Measurements from ENCODE around the gene USP36. TPM values are rescaled to one million over a fixed set of nuclear protein-coding genes. Genes with fewer than 3 reads are reported as not detected.
"Not testable (repeated sequence)": the region's sequence is repeated elsewhere in the genome, so short reads cannot be mapped to it uniquely, and the experiment has no call there.

The USP36 gene
- total and polyA plus RNA-seq, 2 donors = 10.1 to 32.5 TPM

DNA sequence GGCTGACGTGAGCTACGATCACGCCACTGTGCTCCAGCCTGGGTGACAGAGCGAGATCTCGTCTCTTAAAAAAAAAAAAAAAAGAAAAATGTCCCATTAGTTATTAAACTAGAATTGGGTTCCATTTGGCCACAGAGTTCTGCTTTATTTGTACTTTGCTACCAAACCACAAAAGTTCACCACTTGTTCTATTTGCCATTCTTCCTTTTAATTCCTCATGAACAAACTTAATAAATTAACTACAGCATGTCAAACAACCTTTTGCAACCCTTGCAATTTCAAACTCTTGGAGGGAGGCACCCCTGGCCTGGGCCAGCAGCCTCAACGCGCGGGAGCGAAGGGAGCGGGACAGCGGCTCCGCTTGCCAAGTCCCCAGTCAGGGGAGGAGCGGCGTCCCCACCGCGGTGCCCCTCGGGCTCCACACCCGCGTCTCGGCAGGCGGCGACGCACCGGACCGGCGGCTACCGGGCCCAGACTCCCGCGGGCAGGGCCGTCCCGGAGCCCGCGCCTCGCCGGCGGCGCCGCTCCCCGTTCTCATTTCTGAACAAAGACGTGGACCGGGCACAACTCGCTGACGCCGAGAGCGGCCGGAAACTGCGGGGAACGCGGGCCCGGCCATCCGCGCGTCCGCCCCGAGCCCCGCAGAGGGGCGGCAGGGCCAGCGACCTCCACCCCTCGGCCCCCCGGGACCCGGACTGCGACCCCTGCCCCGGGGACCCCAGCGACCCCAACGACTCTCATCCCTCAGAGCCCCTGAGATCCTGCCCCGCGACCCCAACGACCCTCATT lies 59.3 kb downstream of the USP36 start:
- no peaks in the 10 kb centered on the region for H3K36me3 ChIP-seq (ENCODE audit: control insufficient read depth in 2 of 2, insufficient read depth in 2 of 2, low read length in 1 of 2)
- peak overlapping the region; percentile 43 to 99 for H3K4me3 ChIP-seq (ENCODE audit: low read length in 2 of 2)
- no peaks in the 10 kb centered on the region for H3K27me3 ChIP-seq (ENCODE audit: control insufficient read depth in 2 of 2, insufficient read depth in 1 of 2, low read length in 1 of 2)
- peak overlapping the region; percentile 60 to 94 for H3K27ac ChIP-seq (ENCODE audit: low read depth in 1 of 2, low read length in 1 of 2)
- peak in 1 of 9 donors; percentile 50 for DNase-seq (ENCODE audit: low read depth in 6 of 9, low spot score in 9 of 9)
- H3K4me1 ChIP-seq (ENCODE audit: control insufficient read depth in 2 of 2, insufficient read depth in 2 of 2, low read length in 2 of 2) = peaks cover 9 to 34% of the 10 kb centered on the region in 2 donors
- WGBS = 5% methylated on average over 68 of the region's 68 CpGs
- peaks cover 0 to 3% of the 10 kb centered on the region in 2 donors for H3K9me3 ChIP-seq (ENCODE audit: control insufficient read depth in 2 of 2, insufficient read depth in 1 of 2, low read length in 1 of 2)

DNA sequence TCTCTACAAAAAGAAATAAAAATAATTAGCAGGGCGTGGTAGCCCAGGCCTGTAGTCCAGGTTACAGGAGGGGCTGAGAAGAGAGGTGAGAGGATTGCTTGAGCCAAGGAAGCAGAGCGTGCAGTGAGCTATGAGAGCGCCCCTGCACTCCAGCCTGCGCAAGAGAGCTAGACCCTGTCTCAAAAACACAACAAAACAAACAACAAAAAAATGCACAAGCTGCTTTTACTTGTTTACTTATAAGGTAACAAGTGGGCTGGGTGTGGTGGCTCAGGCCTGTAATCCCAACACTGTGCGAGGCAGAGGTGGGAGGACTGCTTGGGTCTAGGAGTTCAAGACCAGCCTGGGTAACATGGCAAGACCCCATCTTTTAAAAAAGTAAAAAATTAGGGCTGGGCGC lies 60.3 kb downstream of the USP36 start:
- H3K9me3 ChIP-seq (ENCODE audit: control insufficient read depth in 2 of 2, insufficient read depth in 1 of 2, low read length in 1 of 2) = peaks cover 0 to 3% of the 10 kb centered on the region in 2 donors
- H3K4me1 ChIP-seq (ENCODE audit: control insufficient read depth in 2 of 2, insufficient read depth in 2 of 2, low read length in 2 of 2) = peaks cover 9 to 38% of the 10 kb centered on the region in 2 donors
- 89% methylated on average over 6 of the region's 6 CpGs for WGBS
- no peak for DNase-seq (ENCODE audit: low read depth in 6 of 9, low spot score in 9 of 9)
- no peaks in the 10 kb centered on the region for H3K27me3 ChIP-seq (ENCODE audit: control insufficient read depth in 2 of 2, insufficient read depth in 1 of 2, low read length in 1 of 2)
- H3K36me3 ChIP-seq (ENCODE audit: control insufficient read depth in 2 of 2, insufficient read depth in 2 of 2, low read length in 1 of 2) = no peaks in the 10 kb centered on the region
- H3K27ac ChIP-seq (ENCODE audit: low read depth in 1 of 2, low read length in 1 of 2) = peak overlapping the region; percentile 82 to 89
- peak overlapping the region in 1 of 2 donors; percentile 27 for H3K4me3 ChIP-seq (ENCODE audit: low read length in 2 of 2)

DNA sequence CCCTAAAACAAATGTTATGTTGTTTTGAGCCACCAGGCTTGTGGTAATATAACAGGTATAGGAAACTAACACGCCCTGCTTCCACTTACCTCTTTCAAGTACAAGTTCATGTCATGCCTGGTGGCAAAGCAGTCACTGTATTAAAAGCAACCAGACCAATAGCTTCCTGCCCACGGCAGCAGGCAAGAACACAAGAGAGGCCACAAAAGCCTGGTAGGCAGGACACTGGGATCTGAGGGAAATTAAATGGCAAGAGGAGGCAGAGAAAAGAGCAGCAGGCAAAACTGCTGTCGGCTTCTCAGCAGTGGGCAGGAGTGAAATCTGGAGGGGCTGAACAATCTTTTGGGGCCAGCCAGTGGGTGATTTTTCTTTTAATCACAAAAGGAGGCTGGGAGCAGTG lies 60.8 kb downstream of the USP36 start:
- H3K4me3 ChIP-seq (ENCODE audit: low read length in 2 of 2) = peak overlapping the region in 1 of 2 donors; percentile 27
- H3K27ac ChIP-seq (ENCODE audit: low read depth in 1 of 2, low read length in 1 of 2) = peak overlapping the region; percentile 82 to 89
- 22% methylated on average over 3 of the region's 3 CpGs for WGBS
- H3K36me3 ChIP-seq (ENCODE audit: control insufficient read depth in 2 of 2, insufficient read depth in 2 of 2, low read length in 1 of 2) = no peaks in the 10 kb centered on the region
- peaks cover 0 to 5% of the 10 kb centered on the region in 2 donors for H3K9me3 ChIP-seq (ENCODE audit: control insufficient read depth in 2 of 2, insufficient read depth in 1 of 2, low read length in 1 of 2)
- H3K27me3 ChIP-seq (ENCODE audit: control insufficient read depth in 2 of 2, insufficient read depth in 1 of 2, low read length in 1 of 2) = no peaks in the 10 kb centered on the region
- peaks cover 9 to 41% of the 10 kb centered on the region in 2 donors for H3K4me1 ChIP-seq (ENCODE audit: control insufficient read depth in 2 of 2, insufficient read depth in 2 of 2, low read length in 2 of 2)
- DNase-seq (ENCODE audit: low read depth in 6 of 9, low spot score in 9 of 9) = peak in 3 of 9 donors; percentile 35 to 77 (median 46)

DNA sequence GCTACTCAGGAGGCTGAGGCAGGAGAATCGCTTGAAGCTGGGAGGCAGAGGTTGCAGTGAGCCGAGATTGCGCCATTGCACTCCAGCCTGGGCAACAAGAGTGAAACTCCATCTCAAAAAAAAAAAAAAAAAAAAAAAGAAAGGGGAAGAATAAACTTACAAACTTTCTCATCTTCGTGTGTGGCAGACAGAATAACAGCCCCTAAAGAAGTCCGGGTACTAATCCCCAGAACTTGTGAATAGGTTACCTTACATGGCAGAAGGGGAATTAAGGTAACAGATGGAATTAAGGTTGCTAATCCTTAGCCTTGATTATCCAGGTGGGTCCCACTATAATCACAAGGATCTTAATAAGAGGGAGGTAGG lies 61.3 kb downstream of the USP36 start:
- H3K9me3 ChIP-seq (ENCODE audit: control insufficient read depth in 2 of 2, insufficient read depth in 1 of 2, low read length in 1 of 2); H3K4me3 ChIP-seq (ENCODE audit: low read length in 2 of 2); DNase-seq (ENCODE audit: low read depth in 6 of 9, low spot score in 9 of 9); H3K27me3 ChIP-seq (ENCODE audit: control insufficient read depth in 2 of 2, insufficient read depth in 1 of 2, low read length in 1 of 2); H3K36me3 ChIP-seq (ENCODE audit: control insufficient read depth in 2 of 2, insufficient read depth in 2 of 2, low read length in 1 of 2): not testable (repeated sequence)
- WGBS = 64% methylated on average over 5 of the region's 5 CpGs
- peak overlapping the region; percentile 71 to 82 for H3K27ac ChIP-seq (ENCODE audit: low read depth in 1 of 2, low read length in 1 of 2)
- H3K4me1 ChIP-seq (ENCODE audit: control insufficient read depth in 2 of 2, insufficient read depth in 2 of 2, low read length in 2 of 2) = peaks cover 15 to 47% of the 10 kb centered on the region in 2 donors

DNA sequence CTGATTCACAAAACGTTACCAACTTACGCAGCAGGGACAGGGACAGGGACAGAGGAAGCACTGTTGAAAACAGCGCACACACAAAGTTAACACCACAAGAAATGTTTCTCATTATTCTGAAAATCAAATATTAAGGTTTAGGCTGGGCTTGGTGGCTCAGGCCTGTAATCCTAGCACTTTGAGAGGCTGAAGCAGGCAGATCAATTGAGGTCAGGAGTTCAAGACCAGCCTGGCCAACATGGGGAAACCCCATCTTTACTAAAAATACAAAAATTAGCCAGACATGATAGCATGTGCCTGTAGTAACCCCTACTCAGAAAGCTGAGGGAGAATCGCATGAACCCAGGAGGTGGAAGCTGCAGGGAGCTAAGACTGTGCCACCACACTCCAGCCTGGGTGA lies 62.7 kb downstream of the USP36 start:
- H3K4me1 ChIP-seq (ENCODE audit: control insufficient read depth in 2 of 2, insufficient read depth in 2 of 2, low read length in 2 of 2) = peaks cover 17 to 46% of the 10 kb centered on the region in 2 donors
- DNase-seq (ENCODE audit: low read depth in 6 of 9, low spot score in 9 of 9) = no peak
- peaks cover 0 to 3% of the 10 kb centered on the region in 2 donors for H3K9me3 ChIP-seq (ENCODE audit: control insufficient read depth in 2 of 2, insufficient read depth in 1 of 2, low read length in 1 of 2)
- WGBS = 92% methylated on average over 4 of the region's 4 CpGs
- H3K36me3 ChIP-seq (ENCODE audit: control insufficient read depth in 2 of 2, insufficient read depth in 2 of 2, low read length in 1 of 2) = no peaks in the 10 kb centered on the region
- H3K4me3 ChIP-seq (ENCODE audit: low read length in 2 of 2) = no peak overlapping the region
- H3K27ac ChIP-seq (ENCODE audit: low read depth in 1 of 2, low read length in 1 of 2) = peak overlapping the region in 1 of 2 donors; percentile 31
- H3K27me3 ChIP-seq (ENCODE audit: control insufficient read depth in 2 of 2, insufficient read depth in 1 of 2, low read length in 1 of 2) = no peaks in the 10 kb centered on the region

DNA sequence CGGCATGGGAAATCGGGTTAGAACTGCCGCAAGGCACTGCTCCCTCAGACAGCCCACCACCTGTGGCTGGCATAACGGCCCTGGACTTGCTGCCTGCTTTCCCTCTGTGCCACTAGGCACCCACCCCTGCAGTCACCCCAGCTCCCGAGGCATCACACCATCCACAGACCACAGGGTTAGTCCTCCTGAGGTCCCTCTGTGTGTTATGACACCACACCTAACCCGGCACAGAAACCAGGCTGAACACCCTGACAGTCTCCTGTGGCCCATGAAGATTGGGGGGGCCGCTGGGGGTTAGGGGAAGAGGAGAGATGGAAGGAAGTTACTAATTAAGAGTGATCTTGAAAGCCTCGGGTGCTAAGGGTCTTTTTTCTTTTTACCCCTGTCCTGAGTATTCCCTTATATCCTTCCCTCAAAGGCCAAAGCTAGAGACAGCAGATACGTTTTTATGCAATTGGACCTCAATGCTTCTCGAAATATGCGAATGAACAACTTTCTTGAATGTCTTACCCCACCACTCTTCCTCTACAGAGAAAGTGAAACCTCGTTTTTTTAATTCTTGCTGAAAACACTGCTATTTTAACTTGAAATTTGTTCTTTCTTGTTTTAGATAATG lies 65.5 kb downstream of the USP36 start:
- Histone ChIP-seq H3K27ac (ENCODE audit: low read depth in 1 of 2, low read length in 1 of 2) (peak overlapping the region; percentile 89 to 95), H3K4me1 (ENCODE audit: control insufficient read depth in 2 of 2, insufficient read depth in 2 of 2, low read length in 2 of 2) (peaks cover 16 to 49% of the 10 kb centered on the region in 2 donors)

DNA sequence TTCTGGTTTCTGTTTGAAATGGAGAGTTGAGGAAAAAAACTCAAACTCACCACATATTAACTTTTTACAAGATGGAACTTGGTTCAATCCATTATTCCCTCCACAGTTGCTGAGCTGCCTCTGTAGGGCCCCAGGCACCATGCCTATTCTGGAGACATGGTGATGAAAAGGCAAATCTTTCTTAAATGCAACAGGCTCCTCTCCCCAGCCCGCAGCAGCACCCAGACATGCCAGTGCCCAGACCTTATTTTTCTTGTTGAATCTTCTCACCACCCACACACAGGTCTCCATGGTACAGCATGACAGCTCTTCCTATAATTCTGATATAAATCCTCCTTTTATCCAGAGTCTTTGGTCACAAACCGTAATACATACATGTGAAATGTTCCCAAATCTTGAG lies 66.2 kb downstream of the USP36 start:
- Histone ChIP-seq H3K27me3 (ENCODE audit: control insufficient read depth in 2 of 2, insufficient read depth in 1 of 2, low read length in 1 of 2) (no peaks in the 10 kb centered on the region), H3K4me1 (ENCODE audit: control insufficient read depth in 2 of 2, insufficient read depth in 2 of 2, low read length in 2 of 2) (peaks cover 10 to 43% of the 10 kb centered on the region in 2 donors), H3K27ac (ENCODE audit: low read depth in 1 of 2, low read length in 1 of 2) (peak overlapping the region; percentile 89 to 95), H3K4me3 (ENCODE audit: low read length in 2 of 2) (peak overlapping the region; percentile 44 to 56), H3K9me3 (ENCODE audit: control insufficient read depth in 2 of 2, insufficient read depth in 1 of 2, low read length in 1 of 2) (peaks cover 0 to 6% of the 10 kb centered on the region in 2 donors), H3K36me3 (ENCODE audit: control insufficient read depth in 2 of 2, insufficient read depth in 2 of 2, low read length in 1 of 2) (no peaks in the 10 kb centered on the region)
- WGBS = 13% methylated on average over 2 of the region's 2 CpGs
- no peak for DNase-seq (ENCODE audit: low read depth in 6 of 9, low spot score in 9 of 9)

More for the DNA sequence above, 65.5 kb downstream of the USP36 start:
- peak in 4 of 9 donors; percentile 47 to 82 (median 52) for DNase-seq (ENCODE audit: low read depth in 6 of 9, low spot score in 9 of 9)
- Histone ChIP-seq H3K27me3 (ENCODE audit: control insufficient read depth in 2 of 2, insufficient read depth in 1 of 2, low read length in 1 of 2) (no peaks in the 10 kb centered on the region), H3K36me3 (ENCODE audit: control insufficient read depth in 2 of 2, insufficient read depth in 2 of 2, low read length in 1 of 2) (no peaks in the 10 kb centered on the region), H3K4me3 (ENCODE audit: low read length in 2 of 2) (peak overlapping the region; percentile 44 to 56), H3K9me3 (ENCODE audit: control insufficient read depth in 2 of 2, insufficient read depth in 1 of 2, low read length in 1 of 2) (peaks cover 0 to 6% of the 10 kb centered on the region in 2 donors)
- 2% methylated on average over 12 of the region's 12 CpGs for WGBS

DNA sequence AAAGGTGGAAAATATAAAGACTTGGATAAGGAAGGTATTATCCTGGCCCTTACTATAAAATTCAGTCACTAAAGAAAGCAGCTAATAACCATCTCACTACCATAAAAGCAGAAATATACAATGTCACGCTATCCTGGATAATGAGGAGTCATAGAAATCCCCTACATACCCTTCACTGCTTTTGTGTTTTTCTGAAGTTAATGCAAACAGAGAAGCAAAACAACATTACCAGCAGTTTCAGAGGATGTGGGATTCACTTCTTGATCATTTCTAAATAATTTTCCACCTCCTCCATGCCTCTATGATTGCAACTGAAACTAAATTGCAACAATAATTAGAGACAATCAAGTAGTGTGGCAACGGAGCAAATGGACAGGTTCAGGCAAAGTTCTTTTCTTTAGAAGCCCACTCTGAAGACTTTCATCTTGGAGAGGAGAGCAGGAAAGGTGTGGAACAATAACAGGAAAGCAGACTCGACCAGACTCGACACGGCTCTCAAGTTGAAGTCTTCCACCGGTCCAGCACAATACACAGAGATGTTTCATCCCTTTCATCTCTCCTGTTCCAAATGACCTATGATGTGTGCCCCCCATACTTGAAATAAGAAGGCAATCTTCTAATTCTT lies 68.7 kb downstream of the USP36 start:
- 47% methylated on average over 6 of the region's 6 CpGs for WGBS
- H3K9me3 ChIP-seq (ENCODE audit: control insufficient read depth in 2 of 2, insufficient read depth in 1 of 2, low read length in 1 of 2) = peaks cover 0 to 6% of the 10 kb centered on the region in 2 donors
- peaks cover 28 to 55% of the 10 kb centered on the region in 2 donors for H3K4me1 ChIP-seq (ENCODE audit: control insufficient read depth in 2 of 2, insufficient read depth in 2 of 2, low read length in 2 of 2)
- H3K27me3 ChIP-seq (ENCODE audit: control insufficient read depth in 2 of 2, insufficient read depth in 1 of 2, low read length in 1 of 2) = no peaks in the 10 kb centered on the region
- no peak overlapping the region for H3K4me3 ChIP-seq (ENCODE audit: low read length in 2 of 2)
- peak in 1 of 9 donors; percentile 52 for DNase-seq (ENCODE audit: low read depth in 6 of 9, low spot score in 9 of 9)
- H3K27ac ChIP-seq (ENCODE audit: low read depth in 1 of 2, low read length in 1 of 2) = peak overlapping the region; percentile 15 to 40
- no peaks in the 10 kb centered on the region for H3K36me3 ChIP-seq (ENCODE audit: control insufficient read depth in 2 of 2, insufficient read depth in 2 of 2, low read length in 1 of 2)
